T-cell (primary cell): ENCODE data around the gene PPP1R9B. TPM values are rescaled to one million over a fixed set of nuclear protein-coding genes. Genes with fewer than 3 reads are reported as not detected.
A peak's percentile ranks its signal among the peaks of the same experiment; 100 is the strongest.

Experiments used
- ATAC-seq, 4 experiments: fragments of 200-7000 bp in 3 of 4; fragments of 150-1000 bp in 1 of 4; cut with Tn5 transposase; replicated peaks in 1 of 4; 1 replicate in 3 of 4; 2 replicates in 1 of 4; pipeline ENCODE4 v1.10.0; 2021; ENCODE audit warnings: moderate library complexity in 3 of 4, mild to moderate bottlenecking in 2 of 4, moderate number of reproducible peaks in 1 of 4
- CTCF ChIA-PET, 2 donors: fragments of 300-600 bp; sonication (Branson Sonifier 250); formaldehyde crosslinking; loops; one replicate each; lab custom pipeline; 2022; ENCODE audit warnings: antibody characterized with exemption in 2 of 2; lab: Charles Lee
- POLR2A ChIA-PET, 2 donors: fragments of 300-600 bp; sonication (Branson Sonifier 250); formaldehyde crosslinking; loops; one replicate each; lab custom pipeline; 2022; ENCODE audit warnings: antibody characterized with exemption in 2 of 2; lab: Charles Lee
- DNase-seq, 35 experiments: peaks; one replicate each; pipeline versions ENCODE4 v3.0.0 to v3.0.0-alpha.2; 2013 to 2023
- H3K27ac ChIP-seq: one replicate; pipeline ENCODE4 v1.5.1; 2013; ENCODE audit warnings: low read length
- H3K27me3 ChIP-seq, 2 experiments: replicated peaks in 1 of 2; 1 replicate in 1 of 2; 2 replicates in 1 of 2; pipeline versions ENCODE4 v1.6.1 to v1.7.0; 2013; ENCODE audit warnings: low read length in 1 of 2, mixed read lengths in 1 of 2; ENCODE audit not compliant: control insufficient read depth in 2 of 2, insufficient read depth in 2 of 2; ENCODE audit errors: extremely low read depth in 1 of 2
- H3K36me3 ChIP-seq, 2 donors: 1 replicate in 1 of 2; 2 replicates in 1 of 2; pipeline versions ENCODE4 v1.6.1 to v1.7.0; 2013; ENCODE audit warnings: low read length in 1 of 2; ENCODE audit not compliant: control insufficient read depth in 2 of 2, insufficient read depth in 1 of 2; ENCODE audit errors: extremely low read depth in 1 of 2
- H3K4me1 ChIP-seq, 2 experiments: 1 replicate in 1 of 2; 2 replicates in 1 of 2; pipeline versions ENCODE4 v1.6.1 to v1.7.0; 2013; ENCODE audit warnings: low read length in 2 of 2, mixed read lengths in 1 of 2; ENCODE audit not compliant: insufficient read depth in 2 of 2, control insufficient read depth in 1 of 2; ENCODE audit errors: extremely low read depth in 1 of 2
- H3K4me3 ChIP-seq, 2 donors: 1 replicate in 1 of 2; 2 replicates in 1 of 2; pipeline versions ENCODE4 v1.5.1 to v1.7.0; 2013; ENCODE audit warnings: mild to moderate bottlenecking in 2 of 2, low read length in 1 of 2, moderate library complexity in 1 of 2; ENCODE audit not compliant: control insufficient read depth in 1 of 2; ENCODE audit errors: extremely low read depth in 1 of 2
- H3K9me3 ChIP-seq: 2 replicates; pipeline ENCODE4 v1.7.0; 2013
- H3K27ac Mint-ChIP-seq, 2 donors: one replicate each; pipeline ENCODE4 v1.8.0; 2020 to 2021; ENCODE audit warnings: mild to moderate bottlenecking in 2 of 2, mixed read lengths in 2 of 2
- H3K27me3 Mint-ChIP-seq, 2 donors: one replicate each; pipeline ENCODE4 v1.8.0; 2021 to 2022; ENCODE audit warnings: mixed read lengths in 2 of 2
- H3K36me3 Mint-ChIP-seq: one replicate; pipeline ENCODE4 v1.8.0; 2021; ENCODE audit warnings: mixed read lengths
- H3K4me1 Mint-ChIP-seq, 3 donors: one replicate each; pipeline ENCODE4 v1.8.0; 2020 to 2022; ENCODE audit warnings: mixed read lengths in 3 of 3, mild to moderate bottlenecking in 1 of 3
- H3K4me3 Mint-ChIP-seq, 3 donors: one replicate each; pipeline ENCODE4 v1.8.0; 2020 to 2022; ENCODE audit warnings: mild to moderate bottlenecking in 3 of 3, mixed read lengths in 3 of 3, moderate library complexity in 3 of 3
- H3K9me3 Mint-ChIP-seq, 3 donors: one replicate each; pipeline ENCODE4 v1.8.0; 2020 to 2022; ENCODE audit warnings: mixed read lengths in 3 of 3
- WGBS: methylation state at CpG from one replicate; pipeline ENCODE4 v1.1.5; 2013; ENCODE audit warnings: missing lambda C conversion rate; ENCODE audit not compliant: insufficient coverage; 5-methylcytosine and 5-hydroxymethylcytosine counted together
- total RNA-seq, 35 experiments: library from RNA in 6 of 35; stranded (reverse) in 6 of 35; fragments of 120-200 nt in 1 of 35; gene quantifications; one replicate each; pipeline versions ENCODE4 v1.2.1 to v1.2.4 and lab custom pipeline; 2013 to 2026

The PPP1R9B gene
- total RNA-seq, 5 donors from 2014 or later (not counting 1 experiment from before 2014, with no cell fraction given) = 69.5 to 95.9 (median 91.3) TPM

GRCh38 chr17:50095626-50096037 lies 54.8 kb downstream of the PPP1R9B start:
- ATAC-seq (no peak), DNase-seq (peak in 2 of 35 experiments; percentile 18 to 28)
- Mint-ChIP-seq H3K4me3 (peak overlapping the region; percentile 95 to 97 (median 95)), H3K27ac (peak overlapping the region; percentile 96), H3K9me3 (no peaks in the 10 kb centered on the region), H3K4me1 (peaks cover 38 to 58% (median 40%) of the 10 kb centered on the region in 3 donors), H3K27me3 (no peaks in the 10 kb centered on the region), H3K36me3 (peaks cover 15% of the 10 kb centered on the region)
- H3K4me1 ChIP-seq = peaks cover 5 to 31% of the 10 kb centered on the region in 2 experiments
- H3K36me3 ChIP-seq = peaks cover 12 to 29% of the 10 kb centered on the region in 2 donors
- ChIA-PET POLR2A (no interaction called here), CTCF (interaction anchor here in 1 of 2 donors (0.6 kb wide), 1 partner anchor 1644 kb away, joined by 4 read pairs; no protein-coding TSS in a partner anchor)
- no peaks in the 10 kb centered on the region for H3K9me3 ChIP-seq
- H3K27ac ChIP-seq = peak overlapping the region; percentile 58
- WGBS = 0% methylated on average over 10 of the region's 12 CpGs
- peak overlapping the region; percentile 59 to 82 for H3K4me3 ChIP-seq
- peaks cover 0 to 5% of the 10 kb centered on the region in 2 experiments for H3K27me3 ChIP-seq

- H3K27ac Mint-ChIP-seq = peak within 1 kb of the TSS; percentile 96
- POLR2A ChIA-PET = interaction anchor here in 1 of 2 donors (0.5 kb wide), 1 partner anchor 108 kb away, joined by 3 read pairs; no protein-coding TSS in a partner anchor
- ATAC-seq = peak; percentile 89 to 96 (median 91)
- Histone ChIP-seq H3K4me1 (peaks cover 5 to 29% of the 10 kb centered on the region in 2 experiments), H3K4me3 (peak within 1 kb of the TSS; percentile 59 to 82), H3K36me3 (peaks cover 8 to 24% of the 10 kb centered on the region in 2 donors), H3K27me3 (peaks cover 0 to 5% of the 10 kb centered on the region in 2 experiments), H3K9me3 (no peaks in the 10 kb centered on the region), H3K27ac (peak within 1 kb of the TSS; percentile 58)
- no peaks in the 10 kb centered on the region for H3K9me3 Mint-ChIP-seq
- peaks cover 9% of the 10 kb centered on the region for H3K36me3 Mint-ChIP-seq
- peak; percentile 93 to 98 (median 96) for DNase-seq
- H3K4me1 Mint-ChIP-seq = peaks cover 35 to 58% (median 36%) of the 10 kb centered on the region in 3 donors
- H3K4me3 Mint-ChIP-seq = peak within 1 kb of the TSS; percentile 95 to 97 (median 95)
- WGBS = under 1% methylated on average over 64 of the region's 68 CpGs
- H3K27me3 Mint-ChIP-seq = no peaks in the 10 kb centered on the region
- CTCF ChIA-PET = interaction anchor here (0.6 to 1.8 kb wide), 28 partner anchors 9 to 682 kb away, joined by 3 to 14 read pairs (median 6); partner anchors contain the start of genes ITGA3 (in 1 of the 2) and PPP1R9B (in 1 of the 2)
Measured at GRCh38 chr17:50094753-50095619, 55.5 kb downstream of the PPP1R9B start, which contains the start of gene PDK2. Gene PDK2, plus strand, starts transcription at chr17:50095351. Its CDS starts 85 bp downstream, at chr17:50095436.

GRCh38 chr17:50094243-50094752 lies 56.2 kb downstream of the PPP1R9B start:
- Histone ChIP-seq H3K27me3 (peaks cover 0 to 5% of the 10 kb centered on the region in 2 experiments), H3K9me3 (no peaks in the 10 kb centered on the region), H3K4me3 (peak overlapping the region; percentile 59 to 82), H3K36me3 (peaks cover 5 to 19% of the 10 kb centered on the region in 2 donors), H3K27ac (peak overlapping the region; percentile 55), H3K4me1 (peaks cover 5 to 26% of the 10 kb centered on the region in 2 experiments)
- H3K9me3 Mint-ChIP-seq = no peaks in the 10 kb centered on the region
- H3K4me1 Mint-ChIP-seq = peaks cover 31 to 52% (median 31%) of the 10 kb centered on the region in 3 donors
- H3K27ac Mint-ChIP-seq = peak overlapping the region; percentile 96
- POLR2A ChIA-PET = interaction anchor here (0.5 to 0.7 kb wide), 2 partner anchors 93 to 108 kb away, joined by 3 to 10 read pairs; no protein-coding TSS in a partner anchor
- peaks cover 4% of the 10 kb centered on the region for H3K36me3 Mint-ChIP-seq
- under 1% methylated on average over 16 of the region's 21 CpGs for WGBS
- peak overlapping the region; percentile 95 to 97 (median 95) for H3K4me3 Mint-ChIP-seq
- peak; percentile 53 to 96 (median 85) for DNase-seq
- H3K27me3 Mint-ChIP-seq = no peaks in the 10 kb centered on the region
- CTCF ChIA-PET = interaction anchor here (0.6 to 1.8 kb wide), 36 partner anchors 9 to 681 kb away, joined by 3 to 14 read pairs (median 5); partner anchors contain the start of genes ITGA3 (in 1 of the 2) and PPP1R9B (in 1 of the 2)
- peak; percentile 47 to 52 (median 51) for ATAC-seq

GRCh38 chr17:50093807-50094206 lies 56.7 kb downstream of the PPP1R9B start:
- H3K9me3 Mint-ChIP-seq = no peaks in the 10 kb centered on the region
- CTCF ChIA-PET = interaction anchor here (0.6 to 1.8 kb wide), 32 partner anchors 8 to 857 kb away, joined by 3 to 14 read pairs (median 5); partner anchors contain the start of gene ITGA3 (in 1 of the 2)
- Histone ChIP-seq H3K4me1 (peaks cover 5 to 26% of the 10 kb centered on the region in 2 experiments), H3K9me3 (no peaks in the 10 kb centered on the region), H3K27me3 (peaks cover 0 to 5% of the 10 kb centered on the region in 2 experiments), H3K4me3 (no peak overlapping the region), H3K36me3 (peaks cover under 1 to 15% of the 10 kb centered on the region in 2 donors), H3K27ac (peak overlapping the region; percentile 55)
- peak overlapping the region; percentile 95 to 97 (median 95) for H3K4me3 Mint-ChIP-seq
- ATAC-seq = no peak
- H3K4me1 Mint-ChIP-seq = peaks cover 31 to 51% (median 31%) of the 10 kb centered on the region in 3 donors
- no CpG with 5 or more reads among the region's 3 CpGs for whole genome bisulfite sequencing
- POLR2A ChIA-PET = interaction anchor here in 1 of 2 donors (0.7 kb wide), 1 partner anchor 93 kb away, joined by 10 read pairs; no protein-coding TSS in a partner anchor
- no peak for DNase-seq
- peak overlapping the region; percentile 96 for H3K27ac Mint-ChIP-seq
- no peaks in the 10 kb centered on the region for H3K27me3 Mint-ChIP-seq
- H3K36me3 Mint-ChIP-seq = peaks cover 4% of the 10 kb centered on the region

- peaks cover 0 to 5% of the 10 kb centered on the region in 2 experiments for H3K27me3 ChIP-seq
- Mint-ChIP-seq H3K27me3 (no peaks in the 10 kb centered on the region), H3K36me3 (no peaks in the 10 kb centered on the region), H3K27ac (peak overlapping the region; percentile 34 to 74), H3K4me3 (peak overlapping the region in 1 of 3 donors; percentile 95), H3K9me3 (no peaks in the 10 kb centered on the region), H3K4me1 (peaks cover 28 to 45% (median 29%) of the 10 kb centered on the region in 3 donors)
- no peak overlapping the region for H3K4me3 ChIP-seq
- ChIA-PET CTCF (interaction anchor here (0.6 to 1.9 kb wide), 9 partner anchors 14 to 856 kb away, joined by 3 to 5 read pairs (median 4); partner anchors contain the start of gene SAMD14 (in 1 of the 2)), POLR2A (no interaction called here)
- H3K4me1 ChIP-seq = peaks cover 5 to 26% of the 10 kb centered on the region in 2 experiments
- H3K27ac ChIP-seq = no peak overlapping the region
- 95% methylated on average over 3 of the region's 3 CpGs for WGBS
- DNase-seq (no peak), ATAC-seq (no peak)
- no peaks in the 10 kb centered on the region for H3K9me3 ChIP-seq
- H3K36me3 ChIP-seq = peaks cover 0 to 10% of the 10 kb centered on the region in 2 donors
Measured at GRCh38 chr17:50093246-50093645, 57.2 kb downstream of the PPP1R9B start.
